Breast epithelium (tissue), 3 donors: ENCODE results near the gene SIRT3. TPM values are rescaled to one million over a fixed set of nuclear protein-coding genes. Genes with fewer than 3 reads are reported as not detected.

ENCODE experiments used
- total RNA-seq, 3 donors: library from RNA; depleted of rRNA; stranded (reverse); fragments of >200 nt; gene quantifications; one replicate each; pipeline ENCODE4 v1.1.0, GENCODE V29; 2016

SIRT3 gene
- total RNA-seq, 3 donors from 2014 or later = 17.3 to 21.4 (median 19.3) TPM

Other genes starting within 250 kb of the SIRT3 start
- gene SCGB1C1, start 43.3 kb downstream of the SIRT3 start, total RNA-seq = not detected
- 10 to 100 TPM; 25.6 to 30.4 (median 28.5) TPM for gene BET1L, start 28.9 kb downstream of the SIRT3 start, total RNA-seq
- gene RIC8A, start 28.6 kb downstream of the SIRT3 start, total RNA-seq = 10 to 100 TPM; 76.5 to 90.8 (median 77.0) TPM
- gene PSMD13, start 634 bp upstream of the SIRT3 start, total RNA-seq = 100 to 1,000 TPM in 2 of 3 donors, 10 to 100 TPM in 1; 96.0 to 114 (median 106) TPM
- gene NLRP6, start 42.1 kb upstream of the SIRT3 start, total RNA-seq = 1 to 10 TPM in 2 of 3 donors, under 1 TPM in 1; 0.59 to 3.7 (median 2.0) TPM
- 10 to 100 TPM; 13.0 to 63.9 (median 37.3) TPM for gene PGGHG, start 52.8 kb upstream of the SIRT3 start, total RNA-seq
- gene IFITM5, start 63.2 kb upstream of the SIRT3 start, total RNA-seq = not detected
- gene IFITM2, start 71.5 kb upstream of the SIRT3 start, total RNA-seq = 100 to 1,000 TPM in 2 of 3 donors, 10 to 100 TPM in 1; 81.4 to 404 (median 129) TPM
- gene IFITM1, start 77.7 kb upstream of the SIRT3 start, total RNA-seq = 100 to 1,000 TPM; 129 to 321 (median 142) TPM
- 100 to 1,000 TPM; 158 to 361 (median 195) TPM for gene IFITM3, start 84.5 kb upstream of the SIRT3 start, total RNA-seq
- gene B4GALNT4, start 133.2 kb upstream of the SIRT3 start, total RNA-seq = 10 to 100 TPM in 1 of 3 donors, 1 to 10 TPM in 1, under 1 TPM in 1; 0.48 to 11.3 (median 8.2) TPM
- 10 to 100 TPM in 2 of 3 donors, under 1 TPM in 1; 0.32 to 60.9 (median 36.7) TPM for gene PKP3, start 157.9 kb upstream of the SIRT3 start, total RNA-seq
- gene SIGIRR, start 178.7 kb upstream of the SIRT3 start, total RNA-seq = 10 to 100 TPM; 37.3 to 49.8 (median 46.5) TPM
- gene ANO9, start 205.7 kb upstream of the SIRT3 start, total RNA-seq = 10 to 100 TPM in 1 of 3 donors, 1 to 10 TPM in 1, under 1 TPM in 1; 0.32 to 14.2 (median 9.8) TPM
- 10 to 100 TPM; 23.8 to 53.7 (median 33.1) TPM for gene PTDSS2, start 213.9 kb upstream of the SIRT3 start, total RNA-seq